Measurements from ENCODE around the gene NPC2. TPM values are rescaled to one million over a fixed set of nuclear protein-coding genes. Genes with fewer than 3 reads are reported as not detected.

The NPC2 gene
- total RNA-seq, 1 experiment from 2014 or later, result 195 TPM

DNA sequence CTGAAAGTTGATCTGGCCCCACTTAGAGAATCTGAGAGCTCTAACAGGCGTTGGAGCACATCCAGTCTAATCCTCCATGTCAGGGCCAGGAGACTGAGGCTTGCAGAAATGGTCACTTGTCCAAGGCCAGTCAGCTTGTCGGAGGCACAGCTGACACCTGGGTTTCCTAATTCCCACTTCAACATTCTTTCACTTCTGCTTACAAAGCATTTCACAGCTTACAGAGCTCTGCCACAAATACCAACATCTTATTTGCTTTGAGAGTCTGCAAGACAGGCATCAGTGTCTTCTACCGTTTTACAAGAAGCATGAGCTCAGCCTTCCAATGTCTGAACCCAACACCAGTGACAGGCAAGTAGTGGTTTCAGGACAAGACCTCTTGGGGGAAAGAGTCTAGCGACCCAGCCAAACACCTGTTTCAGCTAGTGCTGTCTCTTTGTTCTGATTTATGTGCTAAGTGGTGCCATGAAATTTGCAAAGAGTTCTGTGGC is 32.3 kb upstream of the NPC2 start:
- Histone ChIP-seq H3K9me2 (replicated peaks; ENCODE audit: low read length) (no peaks in the 10 kb centered on the region), H3K4me3 (ENCODE audit: low read length) (no peak overlapping the region), H4K20me1 (ENCODE audit: low read length) (no peaks in the 10 kb centered on the region), H2AFZ (ENCODE audit: low read length) (no peak overlapping the region), H3K4me1 (ENCODE audit: insufficient read depth, low read length) (no peaks in the 10 kb centered on the region), H3K9ac (ENCODE audit: low read length) (no peak overlapping the region), H3K9me3 (ENCODE audit: low read length) (no peaks in the 10 kb centered on the region), H3K79me2 (ENCODE audit: low read length) (no peaks in the 10 kb centered on the region), H3K27ac (ENCODE audit: low read length) (no peak overlapping the region), H3K36me3 (ENCODE audit: low read depth, low read length) (no peaks in the 10 kb centered on the region), H3K27me3 (ENCODE audit: low read length) (no peaks in the 10 kb centered on the region), H3F3A (ENCODE audit: low read length, unreplicated experiment) (no peaks in the 10 kb centered on the region), H3K4me2 (ENCODE audit: low read length) (no peak overlapping the region)
- DNase-seq (no peak), ATAC-seq (no peak)
- ChIA-PET POLR2A (ENCODE audit: unreplicated experiment) (no interaction called here), CTCF (no interaction called here)
- intact Hi-C loops (cut with micrococcal nuclease), result no loop called here
- no TSS peak for BruUV-seq (replicated peaks)
- TF ChIP-seq EZH2 (IDR thresholded peaks at IDR 0.05; ENCODE audit: low read length, unreplicated experiment) (no peak), EZH2phosphoT487 (IDR thresholded peaks at IDR 0.05; ENCODE audit: borderline replicate concordance, low read length) (no peak)
- TF ChIP-seq, protein P1, sequence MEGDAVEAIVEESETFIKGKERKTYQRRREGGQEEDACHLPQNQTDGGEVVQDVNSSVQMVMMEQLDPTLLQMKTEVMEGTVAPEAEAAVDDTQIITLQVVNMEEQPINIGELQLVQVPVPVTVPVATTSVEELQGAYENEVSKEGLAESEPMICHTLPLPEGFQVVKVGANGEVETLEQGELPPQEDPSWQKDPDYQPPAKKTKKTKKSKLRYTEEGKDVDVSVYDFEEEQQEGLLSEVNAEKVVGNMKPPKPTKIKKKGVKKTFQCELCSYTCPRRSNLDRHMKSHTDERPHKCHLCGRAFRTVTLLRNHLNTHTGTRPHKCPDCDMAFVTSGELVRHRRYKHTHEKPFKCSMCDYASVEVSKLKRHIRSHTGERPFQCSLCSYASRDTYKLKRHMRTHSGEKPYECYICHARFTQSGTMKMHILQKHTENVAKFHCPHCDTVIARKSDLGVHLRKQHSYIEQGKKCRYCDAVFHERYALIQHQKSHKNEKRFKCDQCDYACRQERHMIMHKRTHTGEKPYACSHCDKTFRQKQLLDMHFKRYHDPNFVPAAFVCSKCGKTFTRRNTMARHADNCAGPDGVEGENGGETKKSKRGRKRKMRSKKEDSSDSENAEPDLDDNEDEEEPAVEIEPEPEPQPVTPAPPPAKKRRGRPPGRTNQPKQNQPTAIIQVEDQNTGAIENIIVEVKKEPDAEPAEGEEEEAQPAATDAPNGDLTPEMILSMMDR (conservative IDR thresholded peaks at IDR 0.05; ENCODE audit: low read depth, low read length), result no peak

DNA sequence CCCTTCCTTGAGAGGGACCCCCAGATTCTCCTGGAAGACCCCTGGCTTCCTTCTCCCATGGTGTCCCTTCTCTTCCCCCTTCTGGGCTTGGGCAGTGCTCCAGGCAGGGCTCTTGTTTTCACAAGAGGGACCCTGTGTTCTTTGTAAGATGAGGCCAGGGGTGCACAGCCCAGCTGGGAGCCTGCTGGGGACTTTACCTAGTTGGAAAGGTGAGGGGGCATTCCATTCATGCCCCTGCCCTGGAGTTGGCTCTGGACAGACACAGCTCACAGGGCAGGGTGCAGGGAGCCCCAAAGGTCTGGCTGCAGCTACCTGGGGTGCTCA is 31.7 kb upstream of the NPC2 start:
- TF ChIP-seq, protein P1 (conservative IDR thresholded peaks at IDR 0.05; ENCODE audit: low read depth, low read length), result no peak
- no peak for TF ChIP-seq EZH2phosphoT487 (IDR thresholded peaks at IDR 0.05; ENCODE audit: borderline replicate concordance, low read length)
- TF ChIP-seq EZH2 (IDR thresholded peaks at IDR 0.05; ENCODE audit: low read length, unreplicated experiment), result no peak
- Histone ChIP-seq H4K20me1 (ENCODE audit: low read length) (no peaks in the 10 kb centered on the region), H3K4me1 (ENCODE audit: insufficient read depth, low read length) (no peaks in the 10 kb centered on the region), H3K9me3 (ENCODE audit: low read length) (no peaks in the 10 kb centered on the region), H3K79me2 (ENCODE audit: low read length) (no peaks in the 10 kb centered on the region), H3K36me3 (ENCODE audit: low read depth, low read length) (no peaks in the 10 kb centered on the region), H3F3A (ENCODE audit: low read length, unreplicated experiment) (no peaks in the 10 kb centered on the region), H3K4me3 (ENCODE audit: low read length) (no peak overlapping the region), H3K27me3 (ENCODE audit: low read length) (no peaks in the 10 kb centered on the region), H2AFZ (ENCODE audit: low read length) (no peak overlapping the region), H3K4me2 (ENCODE audit: low read length) (no peak overlapping the region), H3K9me2 (replicated peaks; ENCODE audit: low read length) (no peaks in the 10 kb centered on the region), H3K9ac (ENCODE audit: low read length) (no peak overlapping the region), H3K27ac (ENCODE audit: low read length) (no peak overlapping the region)
- intact Hi-C loops (cut with micrococcal nuclease), result no loop called here
- CTCF ChIA-PET, result no interaction called here
- DNase-seq (no peak), ATAC-seq (no peak)
- no TSS peak for BruUV-seq (replicated peaks)
- POLR2A ChIA-PET (ENCODE audit: unreplicated experiment), result no interaction called here

DNA sequence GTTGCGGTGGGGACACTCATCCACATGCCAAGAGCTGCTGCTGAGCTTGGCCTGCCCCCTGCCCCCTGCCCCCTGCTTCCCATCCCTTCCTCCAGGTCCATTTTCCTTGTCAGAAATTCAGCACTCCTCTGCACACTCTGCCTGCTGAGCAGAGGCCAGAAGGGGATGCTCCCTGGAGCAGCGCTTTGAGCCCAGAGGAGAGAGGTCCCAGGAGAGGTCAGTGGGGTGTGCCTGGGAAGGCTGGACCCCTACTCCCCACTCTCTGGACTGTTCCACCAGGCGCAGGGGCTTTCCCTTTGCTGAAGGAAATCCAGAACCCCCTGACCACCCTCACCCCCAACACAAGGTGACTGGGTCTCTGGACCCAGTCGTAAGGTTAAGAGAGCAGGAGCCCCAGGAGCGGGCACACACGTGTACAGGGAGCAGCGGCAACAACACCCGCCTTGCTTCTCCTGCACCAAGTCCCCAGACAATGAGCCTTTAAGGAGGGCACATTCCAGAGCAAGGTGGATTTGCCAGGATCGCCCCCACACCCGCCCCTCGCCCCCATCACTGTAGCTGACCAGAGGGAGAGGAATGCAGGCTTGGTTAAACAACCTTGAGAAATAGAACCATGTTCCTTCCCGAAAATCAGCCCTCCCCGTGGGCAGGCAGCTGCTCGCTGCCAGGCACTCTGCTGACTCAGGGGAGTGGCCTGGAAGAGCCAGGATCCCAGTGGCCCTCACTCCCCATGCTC is 31.1 kb upstream of the NPC2 start:
- no peaks in the 10 kb centered on the region for H3K9me2 ChIP-seq (replicated peaks; ENCODE audit: low read length)
- no peak overlapping the region for H2AFZ ChIP-seq (ENCODE audit: low read length)
- H3F3A ChIP-seq (ENCODE audit: low read length, unreplicated experiment), result no peaks in the 10 kb centered on the region
- POLR2A ChIA-PET (ENCODE audit: unreplicated experiment), result no interaction called here
- no peaks in the 10 kb centered on the region for H3K9me3 ChIP-seq (ENCODE audit: low read length)
- no peaks in the 10 kb centered on the region for H3K79me2 ChIP-seq (ENCODE audit: low read length)
- ATAC-seq (no peak), DNase-seq (no peak)
- no peak overlapping the region for H3K27ac ChIP-seq (ENCODE audit: low read length)
- no peak overlapping the region for H3K4me3 ChIP-seq (ENCODE audit: low read length)
- H3K4me1 ChIP-seq (ENCODE audit: insufficient read depth, low read length), result no peaks in the 10 kb centered on the region
- no peaks in the 10 kb centered on the region for H3K27me3 ChIP-seq (ENCODE audit: low read length)
- H3K4me2 ChIP-seq (ENCODE audit: low read length), result no peak overlapping the region
- CTCF ChIA-PET, result no interaction called here
- H3K36me3 ChIP-seq (ENCODE audit: low read depth, low read length), result no peaks in the 10 kb centered on the region
- no peak overlapping the region for H3K9ac ChIP-seq (ENCODE audit: low read length)
- TF ChIP-seq EZH2phosphoT487 (IDR thresholded peaks at IDR 0.05; ENCODE audit: borderline replicate concordance, low read length), result no peak
- TF ChIP-seq, protein P1 (conservative IDR thresholded peaks at IDR 0.05; ENCODE audit: low read depth, low read length), result no peak
- no peak for TF ChIP-seq EZH2 (IDR thresholded peaks at IDR 0.05; ENCODE audit: low read length, unreplicated experiment)
- intact Hi-C loops (cut with micrococcal nuclease), result no loop called here
- no peaks in the 10 kb centered on the region for H4K20me1 ChIP-seq (ENCODE audit: low read length)
- no TSS peak for BruUV-seq (replicated peaks)
